GOT3 (cell line): ENCODE data around the gene ZNF474.

Experiments
- DNase-seq: peaks from one replicate; lab custom pipeline; 2025; ENCODE audit warnings: mixed read lengths; lab: John Stamatoyannopoulos, UW

The ZNF474 gene

GRCh38 chr5:122153774-122154173, 24.4 kb downstream of the ZNF474 start:
- no peak for DNase-seq

- no peak for DNase-seq
Measured at GRCh38 chr5:122154491-122154890, 25.1 kb downstream of the ZNF474 start.

GRCh38 chr5:122154910-122155309, 25.6 kb downstream of the ZNF474 start:
- no peak for DNase-seq

GRCh38 chr5:122155546-122155945, 26.2 kb downstream of the ZNF474 start:
- no peak for DNase-seq

GRCh38 chr5:122156724-122157325, 27.5 kb downstream of the ZNF474 start:
- DNase-seq: no peak

GRCh38 chr5:122162100-122162638, 32.8 kb downstream of the ZNF474 start:
- no peak for DNase-seq

GRCh38 chr5:122163121-122164069, 34.0 kb downstream of the ZNF474 start:
- peak; percentile 51 for DNase-seq

- DNase-seq: no peak
Measured at GRCh38 chr5:122164070-122164435, 34.7 kb downstream of the ZNF474 start.

- DNase-seq: no peak
Measured at GRCh38 chr5:122164831-122165558, 35.6 kb downstream of the ZNF474 start.

GRCh38 chr5:122165559-122166078, 36.3 kb downstream of the ZNF474 start:
- no peak for DNase-seq

GRCh38 chr5:122169350-122170103, 40.2 kb downstream of the ZNF474 start:
- no peak for DNase-seq

GRCh38 chr5:122170620-122171019, 41.3 kb downstream of the ZNF474 start:
- DNase-seq: no peak

- DNase-seq: no peak
Measured at GRCh38 chr5:122172207-122172606, 42.9 kb downstream of the ZNF474 start.

- DNase-seq: no peak
Measured at GRCh38 chr5:122173474-122174415, 44.4 kb downstream of the ZNF474 start.

GRCh38 chr5:122175091-122175490, 45.7 kb downstream of the ZNF474 start:
- no peak for DNase-seq

- DNase-seq: no peak
Measured at GRCh38 chr5:122175852-122176251, 46.5 kb downstream of the ZNF474 start.

GRCh38 chr5:122177161-122177560, 47.8 kb downstream of the ZNF474 start:
- no peak for DNase-seq

GRCh38 chr5:122179701-122180100, 50.4 kb downstream of the ZNF474 start:
- no peak for DNase-seq

GRCh38 chr5:122180146-122180712, 50.9 kb downstream of the ZNF474 start:
- no peak for DNase-seq
